ENCODE data around the gene C10orf143. TPM values are rescaled to one million over a fixed set of nuclear protein-coding genes. Genes with fewer than 3 reads are reported as not detected.
"Not testable (repeated sequence)": the region's sequence is repeated elsewhere in the genome, so short reads cannot be mapped to it uniquely, and the experiment has no call there.

C10orf143 gene
- total and polyA plus RNA-seq, 2 donors, result 1.6 to 7.7 TPM

DNA sequence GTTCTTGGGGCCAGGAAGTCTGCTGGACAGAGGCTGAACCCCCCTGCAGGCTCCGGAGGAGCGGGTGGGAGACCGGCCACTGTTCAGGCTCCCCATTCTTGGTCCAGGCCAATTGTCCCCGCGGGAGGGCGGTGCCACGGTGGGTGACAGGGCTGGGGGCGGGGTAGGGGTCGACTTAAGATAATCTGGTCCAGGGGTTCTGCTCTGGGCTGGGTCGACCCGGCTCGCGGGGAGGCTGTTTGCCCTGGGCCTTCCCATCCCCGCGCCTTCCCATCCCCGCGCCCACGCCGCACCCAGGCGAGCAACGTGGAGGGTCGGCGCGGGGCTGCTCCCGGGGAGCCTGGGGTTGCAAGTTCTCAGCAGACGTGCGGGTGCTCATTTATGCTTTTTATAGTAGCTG is 18.3 kb upstream of the C10orf143 start:
- H3K27ac ChIP-seq (ENCODE audit: low read depth), result no peak overlapping the region
- H3K4me3 ChIP-seq (ENCODE audit: low read depth, low read length), result no peak overlapping the region
- 23% methylated on average over 27 of the region's 27 CpGs for WGBS
- DNase-seq (ENCODE audit: extremely low spot score), result no peak
- no peaks in the 10 kb centered on the region for H3K36me3 ChIP-seq (ENCODE audit: insufficient read depth)
- H3K4me1 ChIP-seq (ENCODE audit: insufficient read depth), result peaks cover 3% of the 10 kb centered on the region

- H3K4me1 ChIP-seq (ENCODE audit: insufficient read depth), result peaks cover 3% of the 10 kb centered on the region
- no peaks in the 10 kb centered on the region for H3K36me3 ChIP-seq (ENCODE audit: insufficient read depth)
- H3K4me3 ChIP-seq (ENCODE audit: low read depth, low read length), result no peak overlapping the region
- no peak overlapping the region for H3K27ac ChIP-seq (ENCODE audit: low read depth)
- WGBS, result 22% methylated on average over 3 of the region's 3 CpGs
- DNase-seq (ENCODE audit: extremely low spot score), result peak; percentile 50
Observed at GRCh38 chr10:130128062-130128781, 17.6 kb upstream of the C10orf143 start.

- Histone ChIP-seq H3K4me1 (ENCODE audit: insufficient read depth) (peaks cover 3% of the 10 kb centered on the region), H3K27ac (ENCODE audit: low read depth) (no peak overlapping the region), H3K4me3 (ENCODE audit: low read depth, low read length) (no peak overlapping the region), H3K36me3 (ENCODE audit: insufficient read depth) (no peaks in the 10 kb centered on the region)
- DNase-seq (ENCODE audit: extremely low spot score), result peak; percentile 59
- WGBS, result 6% methylated on average over 10 of the region's 10 CpGs
Observed at GRCh38 chr10:130127364-130128061, 16.9 kb upstream of the C10orf143 start.

GRCh38 chr10:130121486-130122079 is 11.0 kb upstream of the C10orf143 start:
- Histone ChIP-seq H3K27ac (ENCODE audit: low read depth) (no peak overlapping the region), H3K4me1 (ENCODE audit: insufficient read depth) (no peaks in the 10 kb centered on the region), H3K4me3 (ENCODE audit: low read depth, low read length) (no peak overlapping the region), H3K36me3 (ENCODE audit: insufficient read depth) (no peaks in the 10 kb centered on the region)
- WGBS, result 61% methylated on average over 13 of the region's 13 CpGs
- DNase-seq (ENCODE audit: extremely low spot score), result no peak

- 59% methylated on average over 6 of the region's 6 CpGs for WGBS
- DNase-seq (ENCODE audit: extremely low spot score); H3K4me1 ChIP-seq (ENCODE audit: insufficient read depth); H3K4me3 ChIP-seq (ENCODE audit: low read depth, low read length); H3K36me3 ChIP-seq (ENCODE audit: insufficient read depth); H3K27ac ChIP-seq (ENCODE audit: low read depth): not testable (repeated sequence)
Observed at GRCh38 chr10:130117535-130117934, 6.9 kb upstream of the C10orf143 start.

GRCh38 chr10:130116942-130117341 is 6.3 kb upstream of the C10orf143 start:
- not testable (repeated sequence) for DNase-seq (ENCODE audit: extremely low spot score); H3K4me1 ChIP-seq (ENCODE audit: insufficient read depth); H3K4me3 ChIP-seq (ENCODE audit: low read depth, low read length); H3K36me3 ChIP-seq (ENCODE audit: insufficient read depth); H3K27ac ChIP-seq (ENCODE audit: low read depth)
- 97% methylated on average over 4 of the region's 4 CpGs for WGBS

- Histone ChIP-seq H3K4me1 (ENCODE audit: insufficient read depth) (no peaks in the 10 kb centered on the region), H3K36me3 (ENCODE audit: insufficient read depth) (no peaks in the 10 kb centered on the region), H3K27ac (ENCODE audit: low read depth) (no peak overlapping the region), H3K4me3 (ENCODE audit: low read depth, low read length) (no peak overlapping the region)
- 92% methylated on average over 3 of the region's 3 CpGs for WGBS
- no peak for DNase-seq (ENCODE audit: extremely low spot score)
Observed at GRCh38 chr10:130112821-130113220, 2.2 kb upstream of the C10orf143 start.

DNA sequence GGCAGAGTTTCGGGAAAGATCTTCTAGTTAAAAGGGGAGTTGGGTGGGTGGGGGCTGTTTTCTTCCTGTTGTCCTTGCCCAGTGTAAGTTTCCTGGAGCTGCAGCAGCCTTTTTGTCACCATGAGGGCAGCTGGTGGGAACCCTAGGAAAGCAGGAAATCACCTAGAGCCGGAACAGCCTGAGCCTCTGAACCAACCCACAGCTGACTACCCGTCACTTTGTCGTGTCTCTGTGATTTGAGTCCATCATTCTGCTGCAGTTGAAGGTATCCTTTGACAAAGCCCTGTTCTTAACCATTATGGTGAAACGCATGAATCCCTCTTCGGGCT is 1.2 kb upstream of the C10orf143 start:
- H3K4me3 ChIP-seq (ENCODE audit: low read depth, low read length), result peak overlapping the region; percentile 77
- peak overlapping the region; percentile 90 for H3K27ac ChIP-seq (ENCODE audit: low read depth)
- DNase-seq (ENCODE audit: extremely low spot score), result no peak
- H3K36me3 ChIP-seq (ENCODE audit: insufficient read depth), result no peaks in the 10 kb centered on the region
- WGBS, result 74% methylated on average over 6 of the region's 6 CpGs
- no peaks in the 10 kb centered on the region for H3K4me1 ChIP-seq (ENCODE audit: insufficient read depth)

DNA sequence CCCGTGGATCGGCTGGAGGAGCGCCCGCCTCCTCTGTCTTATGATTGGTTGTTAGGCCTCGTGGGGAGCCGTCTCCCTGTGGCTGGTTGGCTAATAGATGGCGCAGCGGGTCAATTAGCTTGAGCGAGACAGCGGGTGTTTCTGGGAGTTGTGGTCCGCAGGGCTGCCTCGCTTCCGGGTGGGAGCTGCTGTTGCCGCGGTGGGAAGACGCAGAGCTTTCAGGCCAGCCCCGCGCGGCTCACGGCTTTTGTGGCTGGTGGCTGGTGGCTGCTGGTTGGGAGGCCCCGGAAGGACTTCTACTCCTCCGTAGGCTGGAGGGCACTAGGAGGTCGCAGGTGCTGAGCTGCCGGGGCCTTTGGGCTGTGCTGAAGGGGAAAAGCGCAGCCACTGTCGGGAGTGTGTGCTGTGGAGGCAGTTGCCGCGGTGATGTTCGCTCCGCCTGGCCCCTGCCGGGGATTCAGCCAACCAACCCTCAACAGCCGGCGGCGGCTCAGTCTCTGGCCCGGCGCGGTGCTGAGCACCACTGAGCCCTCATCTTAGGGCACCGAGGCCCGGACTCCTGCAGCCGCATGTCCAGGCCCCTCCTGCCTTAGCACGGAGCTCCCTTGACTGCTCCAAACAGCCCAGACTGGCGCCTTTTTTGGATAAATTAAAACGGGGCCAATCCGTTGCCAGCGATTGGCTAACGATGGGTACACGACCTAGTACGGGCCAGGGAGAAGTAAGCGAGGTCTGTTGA is 652 bp upstream of the C10orf143 start:
- Histone ChIP-seq H3K27ac (ENCODE audit: low read depth) (peak overlapping the region; percentile 90), H3K36me3 (ENCODE audit: insufficient read depth) (no peaks in the 10 kb centered on the region), H3K4me1 (ENCODE audit: insufficient read depth) (no peaks in the 10 kb centered on the region), H3K4me3 (ENCODE audit: low read depth, low read length) (peak overlapping the region; percentile 77)
- under 1% methylated on average over 49 of the region's 49 CpGs for WGBS
- peak; percentile 97 for DNase-seq (ENCODE audit: extremely low spot score)

- Histone ChIP-seq H3K4me1 (ENCODE audit: insufficient read depth) (no peaks in the 10 kb centered on the region), H3K27ac (ENCODE audit: low read depth) (peak overlapping the region; percentile 85), H3K4me3 (ENCODE audit: low read depth, low read length) (peak overlapping the region; percentile 77), H3K36me3 (ENCODE audit: insufficient read depth) (no peaks in the 10 kb centered on the region)
- DNase-seq (ENCODE audit: extremely low spot score), result peak; percentile 90
- under 1% methylated on average over 9 of the region's 9 CpGs for WGBS
Observed at GRCh38 chr10:130109796-130110245, 809 bp downstream of the C10orf143 start.

DNA sequence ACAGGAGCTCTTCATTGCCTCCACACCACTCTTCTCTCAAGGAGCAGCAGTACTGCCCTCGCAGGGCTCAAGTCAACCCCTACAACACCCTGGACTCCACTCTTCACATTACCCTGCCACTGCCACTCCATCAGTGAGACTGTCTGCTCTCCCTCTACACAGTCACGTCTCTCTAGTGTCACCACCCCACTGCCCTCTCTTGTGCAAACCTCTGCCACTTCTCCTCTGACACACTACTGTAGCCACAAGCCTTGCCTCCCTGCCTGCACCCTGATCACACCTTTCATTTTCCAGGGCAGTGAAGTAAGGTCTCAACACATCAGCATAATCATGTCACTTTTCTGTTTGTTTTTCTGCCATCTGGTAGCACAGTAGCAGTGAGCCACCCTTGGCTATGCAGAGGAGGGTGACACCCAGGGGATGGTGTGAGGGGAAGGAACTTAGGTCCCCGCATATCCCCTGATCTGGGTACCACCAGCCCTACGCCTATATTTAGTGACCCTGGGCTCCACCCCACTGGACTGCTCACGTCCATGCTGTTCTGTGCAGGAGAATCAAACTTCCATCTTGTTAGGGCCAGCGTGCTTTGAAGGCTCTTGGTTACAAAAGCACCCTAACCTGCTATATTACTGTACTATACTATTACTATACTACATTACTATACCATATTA is 1.6 kb downstream of the C10orf143 start:
- Histone ChIP-seq H3K36me3 (ENCODE audit: insufficient read depth) (no peaks in the 10 kb centered on the region), H3K27ac (ENCODE audit: low read depth) (no peak overlapping the region), H3K4me1 (ENCODE audit: insufficient read depth) (no peaks in the 10 kb centered on the region), H3K4me3 (ENCODE audit: low read depth, low read length) (no peak overlapping the region)
- no peak for DNase-seq (ENCODE audit: extremely low spot score)
- 60% methylated on average over 6 of the region's 6 CpGs for WGBS

- WGBS, result 80% methylated on average over 8 of the region's 8 CpGs
- not testable (repeated sequence) for H3K36me3 ChIP-seq (ENCODE audit: insufficient read depth); H3K27ac ChIP-seq (ENCODE audit: low read depth); DNase-seq (ENCODE audit: extremely low spot score); H3K4me3 ChIP-seq (ENCODE audit: low read depth, low read length); H3K4me1 ChIP-seq (ENCODE audit: insufficient read depth)
Observed at GRCh38 chr10:130108146-130108545, 2.5 kb downstream of the C10orf143 start.

DNA sequence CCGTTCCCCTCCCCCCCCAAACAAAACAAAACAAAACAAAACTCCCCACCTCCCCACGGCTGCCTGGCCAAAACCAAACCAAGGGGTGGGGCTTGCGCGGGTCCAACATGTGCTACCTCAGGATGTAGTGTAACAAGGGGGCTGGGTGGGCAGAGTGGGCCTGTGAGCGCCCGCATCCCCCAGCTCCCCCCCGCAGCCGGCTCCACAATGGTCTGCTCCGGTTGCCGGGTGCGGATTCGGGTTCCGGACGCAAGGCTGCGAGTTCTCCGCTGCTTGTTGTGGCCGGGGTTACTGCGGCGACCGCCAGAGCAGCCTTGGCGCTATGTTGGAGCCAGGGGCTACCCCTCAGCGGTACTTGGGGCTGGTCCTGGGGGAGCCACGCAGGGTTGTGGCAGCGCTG is 4.9 kb downstream of the C10orf143 start:
- DNase-seq (ENCODE audit: extremely low spot score), result no peak

More for the DNA sequence above, 4.9 kb downstream of the C10orf143 start:
- Histone ChIP-seq H3K4me1 (ENCODE audit: insufficient read depth) (no peaks in the 10 kb centered on the region), H3K27ac (ENCODE audit: low read depth) (no peak overlapping the region), H3K4me3 (ENCODE audit: low read depth, low read length) (no peak overlapping the region), H3K36me3 (ENCODE audit: insufficient read depth) (no peaks in the 10 kb centered on the region)
- WGBS, result 63% methylated on average over 24 of the region's 24 CpGs

All from urinary bladder (tissue), 4 donors.